H1 (cell line): ENCODE data around the gene DLK2. TPM values are rescaled to one million over a fixed set of nuclear protein-coding genes. Genes with fewer than 3 reads are reported as not detected.

Experiments
- CTCF ChIA-PET: fragments of 300-600 bp; sonication (Branson Sonifier 250); formaldehyde crosslinking; loops from one replicate; lab custom pipeline; 2021; ENCODE audit not compliant: partially characterized antibody; lab: Charles Lee
- POLR2A ChIA-PET: fragments of 300-600 bp; sonication (Branson Sonifier 250); formaldehyde crosslinking; loops from one replicate; lab custom pipeline; 2021; ENCODE audit warnings: inconsistent platforms; ENCODE audit not compliant: partially characterized antibody; lab: Charles Lee
- DNase-seq, 2 experiments: peaks; one replicate each; pipeline versions ENCODE4 v3.0.0 to v3.0.0-alpha.2; 2010 to 2022; ENCODE audit warnings: low spot score in 2 of 2, low read depth in 1 of 2, mixed read lengths in 1 of 2
- FAIRE-seq: peaks from 2 replicates; lab custom pipeline; 2011; peaks lifted over from hg19 to GRCh38; lab: Jason Lieb, UNC
- H2AFZ ChIP-seq: 2 replicates; pipeline ENCODE4 v1.8.1; 2012; ENCODE audit warnings: low read length, inconsistent platforms
- H2AK5ac ChIP-seq: 2 replicates; pipeline ENCODE4 v1.6.1; 2013; ENCODE audit warnings: low read depth, low read length
- H2BK120ac ChIP-seq: replicated peaks from 2 replicates; pipeline ENCODE3; 2013; ENCODE audit warnings: low read depth, low read length, inconsistent platforms
- H2BK12ac ChIP-seq: 2 replicates; pipeline ENCODE4 v1.6.1; 2013; ENCODE audit warnings: low read depth, low read length
- H2BK15ac ChIP-seq: 2 replicates; pipeline ENCODE4 v1.6.1; 2013; ENCODE audit warnings: low read length
- H2BK20ac ChIP-seq: 2 replicates; pipeline ENCODE4 v1.6.1; 2013; ENCODE audit warnings: low read length
- H2BK5ac ChIP-seq: 2 replicates; pipeline ENCODE4 v1.6.1; 2013; ENCODE audit warnings: low read depth, low read length
- H3K14ac ChIP-seq: 2 replicates; pipeline ENCODE4 v1.6.1; 2013; ENCODE audit warnings: inconsistent platforms; ENCODE audit not compliant: insufficient read length
- H3K18ac ChIP-seq: 2 replicates; pipeline ENCODE4 v1.6.1; 2013; ENCODE audit warnings: low read length; ENCODE audit errors: extremely low read depth
- H3K23ac ChIP-seq: 2 replicates; pipeline ENCODE4 v1.6.1; 2013; ENCODE audit warnings: inconsistent platforms; ENCODE audit not compliant: insufficient read length
- H3K23me2 ChIP-seq: 2 replicates; pipeline ENCODE4 v1.6.1; 2013; ENCODE audit warnings: low read depth, low read length
- H3K27ac ChIP-seq: 2 replicates; pipeline ENCODE4 v1.6.1; 2011; ENCODE audit warnings: low read depth, low read length, inconsistent platforms
- H3K27me3 ChIP-seq, 4 experiments: replicated peaks in 1 of 4; 1 replicate in 1 of 4; 2 replicates in 3 of 4; pipeline versions ENCODE4 v1.6.1 to v1.8.1; 2011 to 2013; ENCODE audit warnings: low read length in 3 of 4, mild to moderate bottlenecking in 3 of 4, inconsistent platforms in 2 of 4, mixed read lengths in 2 of 4, moderate library complexity in 1 of 4; ENCODE audit not compliant: control insufficient read depth in 3 of 4, insufficient read depth in 3 of 4; ENCODE audit errors: extremely low read depth in 1 of 4
- H3K36me3 ChIP-seq, 4 experiments: 2 replicates each; pipeline versions ENCODE4 v1.6.1 to v1.8.1; 2011 to 2013; ENCODE audit warnings: mild to moderate bottlenecking in 4 of 4, low read length in 3 of 4, moderate library complexity in 2 of 4, control low read depth in 1 of 4, inconsistent platforms in 1 of 4; ENCODE audit not compliant: insufficient read depth in 4 of 4, control insufficient read depth in 2 of 4
- H3K4ac ChIP-seq: replicated peaks from 2 replicates; pipeline ENCODE3; 2013; ENCODE audit warnings: low read length, low read depth, mixed read lengths, inconsistent platforms; ENCODE audit not compliant: insufficient read length
- H3K4me1 ChIP-seq, 4 experiments: replicated peaks in 1 of 4; 1 replicate in 1 of 4; 2 replicates in 3 of 4; pipeline versions ENCODE4 v1.6.1 to v1.8.1; 2011 to 2013; ENCODE audit warnings: low read length in 3 of 4, inconsistent platforms in 2 of 4, mixed read lengths in 1 of 4; ENCODE audit not compliant: insufficient read depth in 4 of 4, control insufficient read depth in 3 of 4
- H3K4me2 ChIP-seq, 2 experiments: 2 replicates each; pipeline versions ENCODE4 v1.6.1 to v1.8.1; 2011 to 2013; ENCODE audit warnings: low read depth in 2 of 2, low read length in 2 of 2, control low read depth in 1 of 2, inconsistent platforms in 1 of 2, mild to moderate bottlenecking in 1 of 2; ENCODE audit not compliant: insufficient read depth in 1 of 2
- H3K4me3 ChIP-seq, 4 experiments: fragments of 200-600, 300-600 bp in 1 of 4; sonication (generic), shearing (Covaris generic), sonication (Bioruptor Twin) in 1 of 4; 2 replicates each; pipeline versions ENCODE4 v1.5.1 to v1.8.1; 2011 to 2016; ENCODE audit warnings: low read length in 4 of 4, low read depth in 3 of 4, control low read depth in 2 of 4, inconsistent platforms in 2 of 4, mild to moderate bottlenecking in 2 of 4, mixed read lengths in 1 of 4, moderate library complexity in 1 of 4; ENCODE audit not compliant: insufficient read depth in 2 of 4; ENCODE audit errors: extremely low read depth in 1 of 4
- H3K56ac ChIP-seq: replicated peaks from 2 replicates; pipeline ENCODE3; 2013; ENCODE audit warnings: low read depth, mild to moderate bottlenecking, mixed read lengths, low read length, inconsistent platforms; ENCODE audit not compliant: insufficient read length
- H3K79me1 ChIP-seq: 2 replicates; pipeline ENCODE4 v1.6.1; 2013; ENCODE audit warnings: low read depth, low read length, control low read depth
- H3K79me2 ChIP-seq, 2 experiments: 2 replicates each; pipeline versions ENCODE4 v1.6.1 to v1.8.1; 2012 to 2013; ENCODE audit warnings: low read length in 2 of 2, mild to moderate bottlenecking in 2 of 2, inconsistent platforms in 1 of 2; ENCODE audit not compliant: insufficient read depth in 2 of 2, control insufficient read depth in 1 of 2
- H3K9ac ChIP-seq, 4 experiments: replicated peaks in 1 of 4; 1 replicate in 1 of 4; 2 replicates in 3 of 4; pipeline versions ENCODE4 v1.6.1 to v1.8.1; 2011 to 2013; ENCODE audit warnings: low read depth in 3 of 4, low read length in 3 of 4, control low read depth in 2 of 4, mild to moderate bottlenecking in 2 of 4, moderate library complexity in 2 of 4, inconsistent platforms in 1 of 4; ENCODE audit errors: extremely low read depth in 1 of 4
- H3K9me3 ChIP-seq, 2 experiments: 2 replicates each; pipeline versions ENCODE4 v1.6.1 to v1.8.1; 2012 to 2013; ENCODE audit warnings: mild to moderate bottlenecking in 2 of 2, moderate library complexity in 2 of 2, control low read depth in 1 of 2, inconsistent platforms in 1 of 2, low read depth in 1 of 2, low read length in 1 of 2, mixed read lengths in 1 of 2; ENCODE audit not compliant: insufficient read depth in 2 of 2
- H4K20me1 ChIP-seq, 2 experiments: replicated peaks in 1 of 2; 2 replicates each; pipeline versions ENCODE3 to v1.8.1; 2011 to 2013; ENCODE audit warnings: inconsistent platforms in 2 of 2, low read length in 2 of 2, mild to moderate bottlenecking in 1 of 2; ENCODE audit not compliant: insufficient read depth in 2 of 2, control insufficient read depth in 1 of 2
- H4K5ac ChIP-seq: 2 replicates; pipeline ENCODE4 v1.6.1; 2013; ENCODE audit warnings: low read length, low read depth, mixed read lengths, inconsistent platforms; ENCODE audit not compliant: insufficient read length
- H4K8ac ChIP-seq: 2 replicates; pipeline ENCODE4 v1.8.0; 2013; ENCODE audit warnings: mild to moderate bottlenecking, moderate library complexity, low read length, inconsistent platforms; ENCODE audit not compliant: insufficient read depth; ENCODE audit errors: extremely low read depth
- H4K91ac ChIP-seq: replicated peaks from 2 replicates; pipeline ENCODE3; 2013; ENCODE audit warnings: low read length, mixed read lengths, inconsistent platforms; ENCODE audit not compliant: insufficient read length
- ASH2L ChIP-seq: fragments of 200-600, 300-600 bp; sonication (generic); IDR thresholded peaks from one replicate; pipeline ENCODE4 v1.7.1; 2017; ENCODE audit warnings: low read length
- GTF2F1 ChIP-seq: IDR thresholded peaks from 2 replicates; pipeline ENCODE4 v1.6.1; 2012; ENCODE audit warnings: low read depth, low read length, improper control_type of control experiment, borderline replicate concordance
- SRF ChIP-seq: IDR thresholded peaks from 2 replicates; pipeline ENCODE4 v1.6.1; 2011; ENCODE audit warnings: mild to moderate bottlenecking, low read depth, low read length, moderate library complexity
- WGBS, 2 experiments: shearing (Covaris generic) in 1 of 2; methylation state at CpG; one replicate each; pipeline versions ENCODE4 v1.1.6 to v1.1.7; 2013 to 2015; ENCODE audit warnings: low lambda C conversion rate in 2 of 2, mixed read lengths in 2 of 2, inconsistent platforms in 1 of 2, low coverage in 1 of 2, missing lambda C conversion rate in 1 of 2; ENCODE audit not compliant: insufficient replicate concordance in 2 of 2, insufficient coverage in 1 of 2, insufficient read length in 1 of 2; ENCODE audit errors: extremely low coverage in 1 of 2, missing lambda C conversion rate in 1 of 2; 5-methylcytosine and 5-hydroxymethylcytosine counted together
- polyA plus RNA-seq, 7 experiments: library from polyadenylated mRNA; depleted of rRNA in 3 of 7; stranded (reverse) in 5 of 7; unstranded in 2 of 7; fragments of >200 nt in 5 of 7; fragments of 200-250 nt in 2 of 7; gene quantifications; 1 replicate in 5 of 7; 2 replicates in 1 of 7; 4 replicates in 1 of 7; pipeline versions ENCODE4 v1.2.1 to v1.2.3, GENCODE V29; 2011 to 2013; ENCODE audit warnings: missing spikeins in 2 of 7, mixed read lengths in 2 of 7
- total RNA-seq: library from RNA; stranded (reverse); fragmentation: NEBNext Ultra II Directional; extraction: Animal tissue kit (Norgen Biotek cat#: 25700); gene quantifications from 2 replicates; pipeline ENCODE4 v1.2.1, GENCODE V29; 2021
- TF ChIP-seq, protein P1 (sequence below): IDR thresholded peaks from 2 replicates; pipeline ENCODE4 v1.6.1; 2012; ENCODE audit warnings: inconsistent platforms

The DLK2 gene
- total and polyA plus RNA-seq, 2 of the 8 experiments (the other 6 are each of a cell fraction or from before 2014, with no cell fraction given) = 0.37 to 0.80 TPM

GRCh38 chr6:43490523-43490939, 35.2 kb upstream of the DLK2 start:
- Histone ChIP-seq H2BK12ac (no peak overlapping the region), H2AFZ (no peak overlapping the region), H3K4me3 (no peak overlapping the region), H4K5ac (no peak overlapping the region), H4K20me1 (peaks cover 20 to 41% of the 10 kb centered on the region in 2 experiments), H3K14ac (no peak overlapping the region), H3K23ac (no peak overlapping the region), H4K91ac (no peak overlapping the region), H2AK5ac (no peak overlapping the region), H3K56ac (no peak overlapping the region), H3K4ac (no peak overlapping the region), H2BK20ac (no peak overlapping the region), H3K9ac (no peak overlapping the region), H3K79me1 (peaks cover 28% of the 10 kb centered on the region), H3K4me1 (peaks cover 3 to 14% (median 8%) of the 10 kb centered on the region in 4 experiments; a peak in 6 of 7 replicates), H3K18ac (no peak overlapping the region), H2BK5ac (no peak overlapping the region), H4K8ac (no peak overlapping the region), H3K36me3 (0 out of 8 replicates have a peak, but pooled peaks cover 0 to 1% (median 0%) of the 10 kb centered on the region in 4 experiments), H3K79me2 (peaks cover 4 to 66% of the 10 kb centered on the region in 2 experiments), H3K27ac (no peak overlapping the region), H3K23me2 (no peaks in the 10 kb centered on the region), H3K27me3 (no peaks in the 10 kb centered on the region), H2BK15ac (no peak overlapping the region), H2BK120ac (no peak overlapping the region), H3K9me3 (no peaks in the 10 kb centered on the region), H3K4me2 (no peak overlapping the region)
- 96% methylated on average over 6 of the region's 6 CpGs; no CpG with 5 or more reads in 1 of the 2 experiments for WGBS, 2 experiments
- POLR2A ChIA-PET = interaction anchor here (0.9 to 4.1 kb wide), 6 partner anchors 11 to 63 kb away, joined by 3 to 19 read pairs (median 6); partner anchors contain the start of genes ABCC10, LRRC73 and TJAP1
- no peak for DNase-seq
- CTCF ChIA-PET = interaction anchor here (24.2 to 32.9 kb wide), 3 partner anchors 7 to 34 kb away, joined by 495 to 536 read pairs (median 536); partner anchors contain the start of genes DLK2, LRRC73 and TJAP1
- no peak for TF ChIP-seq GTF2F1
- TF ChIP-seq SRF = no peak
- TF ChIP-seq, protein P1, sequence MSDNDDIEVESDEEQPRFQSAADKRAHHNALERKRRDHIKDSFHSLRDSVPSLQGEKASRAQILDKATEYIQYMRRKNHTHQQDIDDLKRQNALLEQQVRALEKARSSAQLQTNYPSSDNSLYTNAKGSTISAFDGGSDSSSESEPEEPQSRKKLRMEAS = no peak
- no peak for TF ChIP-seq ASH2L
- FAIRE-seq = no peak
